HCT116 (cell line): ENCODE measurements around the gene NTRK3. TPM values are rescaled to one million over a fixed set of nuclear protein-coding genes. Genes with fewer than 3 reads are reported as not detected.

Source experiments
- ATAC-seq: fragments of 200-7000 bp; cut with Tn5 transposase; 2 replicates; pipeline ENCODE4 v1.9.1; 2020; ENCODE audit warnings: mild to moderate bottlenecking, moderate library complexity
- BruUV-seq: library from RNA; stranded (reverse); fragments of 400-500 nt; replicated peaks from 2 replicates; lab custom pipeline; 2021; lab: Mats Ljungman, UMichigan
- CTCF ChIA-PET: fragments of 300-600 bp; sonication (Branson Sonifier 250); formaldehyde crosslinking; loops from one replicate; lab custom pipeline; 2021; ENCODE audit warnings: antibody characterized with exemption; lab: Charles Lee
- POLR2A ChIA-PET: fragments of 300-600, 350-600 bp; sonication (Branson Sonifier 250); formaldehyde crosslinking; loops from one replicate; lab custom pipeline; 2021; ENCODE audit warnings: antibody characterized with exemption; lab: Charles Lee
- RAD21 ChIA-PET, 2 experiments: fragments of 300-600 bp; sonication (Branson Sonifier 250); formaldehyde crosslinking; loops; one replicate each; lab custom pipeline; 2023; ENCODE audit warnings: low total read pairs in 2 of 2; ENCODE audit not compliant: uncharacterized antibody in 2 of 2, unreplicated experiment in 2 of 2, low non-redundant PET in 1 of 2; lab: Charles Lee
- DNase-seq: peaks from one replicate; pipeline ENCODE4 v3.0.0-alpha.2; 2010; ENCODE audit warnings: low read depth, low spot score
- H2AFZ ChIP-seq: fragments of 200-600 bp; shearing (Covaris generic), sonication (generic); 2 replicates; pipeline ENCODE4 v1.6.1; 2017; ENCODE audit warnings: low read depth, mixed run types, mixed read lengths, antibody characterized with exemption, low read length; ENCODE audit not compliant: poor library complexity, severe bottlenecking
- H3K27ac ChIP-seq: 2 replicates; pipeline ENCODE4 v1.5.1; 2012; ENCODE audit warnings: low read depth, low read length
- H3K27me3 ChIP-seq: fragments of 200-600 bp; sonication (generic); 2 replicates; pipeline ENCODE4 v1.6.1; 2016; ENCODE audit warnings: mixed run types, low read length, mixed read lengths; ENCODE audit not compliant: insufficient read depth
- H3K36me3 ChIP-seq, 2 experiments: fragments of 200-500 bp in 1 of 2; fragments of 200-600 bp in 1 of 2; sonication (Bioruptor generic) in 1 of 2; sonication (generic) in 1 of 2; 2 replicates each; pipeline versions ENCODE4 v1.5.1 to v1.6.1; 2014 to 2016; ENCODE audit warnings: low read length in 2 of 2, inconsistent platforms in 1 of 2, mixed read lengths in 1 of 2, mixed run types in 1 of 2; ENCODE audit not compliant: insufficient read depth in 2 of 2, control insufficient read depth in 1 of 2
- H3K4me1 ChIP-seq, 2 experiments: fragments of 200-600 bp in 1 of 2; sonication (generic) in 1 of 2; 2 replicates each; pipeline versions ENCODE4 v1.5.1 to v1.6.1; 2012 to 2017; ENCODE audit warnings: low read length in 2 of 2, inconsistent platforms in 1 of 2, mild to moderate bottlenecking in 1 of 2, mixed read lengths in 1 of 2, mixed run types in 1 of 2, moderate library complexity in 1 of 2; ENCODE audit not compliant: insufficient read depth in 2 of 2, control insufficient read depth in 1 of 2
- H3K4me2 ChIP-seq: fragments of 200-600 bp; sonication (generic); 2 replicates; pipeline ENCODE4 v1.6.1; 2017; ENCODE audit warnings: mixed run types, low read length, mixed read lengths
- H3K4me3 ChIP-seq, 2 experiments: fragments of 200-600 bp in 1 of 2; sonication (generic) in 1 of 2; replicated peaks in 1 of 2; 2 replicates each; pipeline ENCODE4 v1.5.1; 2011 to 2016; ENCODE audit warnings: low read length in 2 of 2, control low read depth in 1 of 2, low read depth in 1 of 2, mild to moderate bottlenecking in 1 of 2, mixed read lengths in 1 of 2, mixed run types in 1 of 2
- H3K79me2 ChIP-seq: fragments of 200-600 bp; sonication (generic); 2 replicates; pipeline ENCODE4 v1.6.1; 2017; ENCODE audit warnings: mild to moderate bottlenecking, mixed run types, low read length, moderate library complexity, mixed read lengths; ENCODE audit not compliant: insufficient read depth
- H3K9ac ChIP-seq: fragments of 200-600 bp; sonication (generic); 2 replicates; pipeline ENCODE4 v1.6.1; 2016; ENCODE audit warnings: low read length, mixed read lengths
- H3K9me2 ChIP-seq: fragments of 200-600 bp; sonication (generic), shearing (Covaris generic); 2 replicates; pipeline ENCODE4 v1.6.1; 2017; ENCODE audit warnings: mixed run types, mild to moderate bottlenecking, moderate library complexity; ENCODE audit not compliant: insufficient read depth
- H3K9me3 ChIP-seq, 2 experiments: fragments of 200-500 bp in 1 of 2; fragments of 200-600 bp in 1 of 2; sonication (Bioruptor generic) in 1 of 2; sonication (generic) in 1 of 2; 2 replicates each; pipeline ENCODE4 v1.6.1; 2014 to 2017; ENCODE audit warnings: low read length in 2 of 2, mixed read lengths in 2 of 2, inconsistent platforms in 1 of 2, low read depth in 1 of 2, mild to moderate bottlenecking in 1 of 2, mixed run types in 1 of 2, moderate library complexity in 1 of 2; ENCODE audit not compliant: control insufficient read depth in 1 of 2, insufficient read depth in 1 of 2
- H4K20me1 ChIP-seq: fragments of 200-600 bp; sonication (generic), shearing (Covaris generic); 2 replicates; pipeline ENCODE4 v1.6.1; 2017; ENCODE audit warnings: mixed run types, mild to moderate bottlenecking, moderate library complexity; ENCODE audit not compliant: insufficient read depth
- CBX3 ChIP-seq: IDR thresholded peaks from 2 replicates; pipeline ENCODE4 v1.6.1; 2012; ENCODE audit warnings: low read depth
- ELF1 ChIP-seq: IDR thresholded peaks from 2 replicates; pipeline ENCODE4 v1.6.1; 2012; ENCODE audit warnings: low read depth, borderline replicate concordance
- EZH2 ChIP-seq: fragments of 200-600 bp; sonication (generic); IDR thresholded peaks from 2 replicates; pipeline ENCODE4 v1.6.1; 2017; ENCODE audit warnings: antibody characterized with exemption, mixed run types
- EZH2phosphoT487 ChIP-seq: fragments of 200-600 bp; IDR thresholded peaks from 2 replicates; pipeline ENCODE4 v1.6.1; 2018; ENCODE audit warnings: antibody characterized with exemption, borderline replicate concordance
- FOSL1 ChIP-seq: IDR thresholded peaks from 2 replicates; pipeline ENCODE4 v1.6.1; 2012; ENCODE audit warnings: low read depth
- JUND ChIP-seq: IDR thresholded peaks from 2 replicates; pipeline ENCODE4 v1.6.1; 2012
- MAX ChIP-seq: IDR thresholded peaks from 2 replicates; pipeline ENCODE4 v1.6.1; 2012
- POLR2AphosphoS5 ChIP-seq: IDR thresholded peaks from 2 replicates; pipeline ENCODE4 v1.6.1; 2011; ENCODE audit warnings: mild to moderate bottlenecking, low read depth, low read length, moderate library complexity
- SIN3A ChIP-seq: IDR thresholded peaks from 2 replicates; pipeline ENCODE4 v1.6.1; 2012; ENCODE audit warnings: low read depth
- SP1 ChIP-seq: IDR thresholded peaks from 2 replicates; pipeline ENCODE4 v1.6.1; 2012; ENCODE audit warnings: low read depth
- TCF7L2 ChIP-seq: IDR thresholded peaks from 2 replicates; pipeline ENCODE4 v1.7.0; 2011; ENCODE audit warnings: borderline replicate concordance, inconsistent platforms; ENCODE audit not compliant: insufficient read depth, insufficient read length; ENCODE audit errors: extremely low read depth
- ZBTB33 ChIP-seq: IDR thresholded peaks from 2 replicates; pipeline ENCODE4 v1.6.1; 2011; ENCODE audit warnings: mild to moderate bottlenecking, low read length, moderate library complexity; ENCODE audit not compliant: insufficient replicate concordance; ENCODE audit errors: extremely low read depth
- ZFX ChIP-seq: fragments of 450-650 bp; IDR thresholded peaks from 2 replicates; pipeline ENCODE4 v1.6.1; 2017
- intact Hi-C: fragments of 100-400 bp; cut with micrococcal nuclease; formaldehyde crosslinking; loops from 2 replicates; pipeline ENCODE4 v1.10.0; 2022
- total RNA-seq: library from RNA; stranded (reverse); gene quantifications from one replicate; pipeline ENCODE4 v1.2.1, GENCODE V29; 2021; ENCODE audit not compliant: unreplicated experiment
- TF ChIP-seq, protein P1 (sequence below), 3 experiments: fragments of 200-600 bp in 1 of 3; sonication (generic) in 1 of 3; IDR thresholded peaks in 2 of 3; conservative IDR thresholded peaks in 1 of 3; 2 replicates each; pipeline ENCODE4 v1.5.1; 2012 to 2017; ENCODE audit warnings: low read depth in 2 of 3, low read length in 2 of 3, antibody characterized with exemption in 1 of 3, borderline replicate concordance in 1 of 3, control low read depth in 1 of 3, mild to moderate bottlenecking in 1 of 3, mixed read lengths in 1 of 3, mixed run types in 1 of 3, moderate library complexity in 1 of 3; ENCODE audit not compliant: insufficient read depth in 1 of 3
- TF ChIP-seq, protein P2 (sequence below): IDR thresholded peaks from 2 replicates; pipeline ENCODE4 v1.6.1; 2012
- TF ChIP-seq, protein P3 (sequence below): IDR thresholded peaks from 2 replicates; pipeline ENCODE4 v1.6.1; 2012; ENCODE audit warnings: low read depth

NTRK3 gene
- total RNA-seq, 1 experiment from 2014 or later: not detected

GRCh38 chr15:88115486-88116152 lies 140.9 kb downstream of the NTRK3 start:
- ATAC-seq: no peak
- Histone ChIP-seq H3K36me3 (no peaks in the 10 kb centered on the region), H2AFZ (no peak overlapping the region), H3K27ac (no peak overlapping the region), H3K9me2 (no peaks in the 10 kb centered on the region), H3K4me1 (no peaks in the 10 kb centered on the region), H4K20me1 (no peaks in the 10 kb centered on the region), H3K4me2 (no peak overlapping the region), H3K9me3 (no peaks in the 10 kb centered on the region), H3K79me2 (no peaks in the 10 kb centered on the region), H3K4me3 (no peak overlapping the region), H3K9ac (no peak overlapping the region), H3K27me3 (0 out of 2 replicates have a peak, but pooled peaks cover 4% of the 10 kb centered on the region)
- no peak for DNase-seq
- no TSS peak for BruUV-seq
- RAD21 ChIA-PET: no interaction called here
- CTCF ChIA-PET: no interaction called here
- intact Hi-C loops: no loop called here
- POLR2A ChIA-PET: no interaction called here
- TF ChIP-seq, protein P1, sequence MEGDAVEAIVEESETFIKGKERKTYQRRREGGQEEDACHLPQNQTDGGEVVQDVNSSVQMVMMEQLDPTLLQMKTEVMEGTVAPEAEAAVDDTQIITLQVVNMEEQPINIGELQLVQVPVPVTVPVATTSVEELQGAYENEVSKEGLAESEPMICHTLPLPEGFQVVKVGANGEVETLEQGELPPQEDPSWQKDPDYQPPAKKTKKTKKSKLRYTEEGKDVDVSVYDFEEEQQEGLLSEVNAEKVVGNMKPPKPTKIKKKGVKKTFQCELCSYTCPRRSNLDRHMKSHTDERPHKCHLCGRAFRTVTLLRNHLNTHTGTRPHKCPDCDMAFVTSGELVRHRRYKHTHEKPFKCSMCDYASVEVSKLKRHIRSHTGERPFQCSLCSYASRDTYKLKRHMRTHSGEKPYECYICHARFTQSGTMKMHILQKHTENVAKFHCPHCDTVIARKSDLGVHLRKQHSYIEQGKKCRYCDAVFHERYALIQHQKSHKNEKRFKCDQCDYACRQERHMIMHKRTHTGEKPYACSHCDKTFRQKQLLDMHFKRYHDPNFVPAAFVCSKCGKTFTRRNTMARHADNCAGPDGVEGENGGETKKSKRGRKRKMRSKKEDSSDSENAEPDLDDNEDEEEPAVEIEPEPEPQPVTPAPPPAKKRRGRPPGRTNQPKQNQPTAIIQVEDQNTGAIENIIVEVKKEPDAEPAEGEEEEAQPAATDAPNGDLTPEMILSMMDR (IDR thresholded peaks at IDR 0.05 in 2 of 3, conservative IDR thresholded peaks at IDR 0.05 in 1 of 3; ENCODE audit: borderline replicate concordance in 1 of 3, insufficient read depth in 1 of 3, low read depth in 2 of 3, low read length in 2 of 3): no peak
- no peak for TF ChIP-seq POLR2AphosphoS5
- TF ChIP-seq JUND: no peak
- TF ChIP-seq EZH2phosphoT487: no peak
- TF ChIP-seq, protein P2, sequence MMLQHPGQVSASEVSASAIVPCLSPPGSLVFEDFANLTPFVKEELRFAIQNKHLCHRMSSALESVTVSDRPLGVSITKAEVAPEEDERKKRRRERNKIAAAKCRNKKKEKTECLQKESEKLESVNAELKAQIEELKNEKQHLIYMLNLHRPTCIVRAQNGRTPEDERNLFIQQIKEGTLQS: no peak
- TF ChIP-seq ELF1: no peak
- TF ChIP-seq ZFX: no peak
- no peak for TF ChIP-seq SIN3A
- TF ChIP-seq EZH2: no peak
- TF ChIP-seq SP1: no peak
- TF ChIP-seq ZBTB33: no peak
- TF ChIP-seq, protein P3, sequence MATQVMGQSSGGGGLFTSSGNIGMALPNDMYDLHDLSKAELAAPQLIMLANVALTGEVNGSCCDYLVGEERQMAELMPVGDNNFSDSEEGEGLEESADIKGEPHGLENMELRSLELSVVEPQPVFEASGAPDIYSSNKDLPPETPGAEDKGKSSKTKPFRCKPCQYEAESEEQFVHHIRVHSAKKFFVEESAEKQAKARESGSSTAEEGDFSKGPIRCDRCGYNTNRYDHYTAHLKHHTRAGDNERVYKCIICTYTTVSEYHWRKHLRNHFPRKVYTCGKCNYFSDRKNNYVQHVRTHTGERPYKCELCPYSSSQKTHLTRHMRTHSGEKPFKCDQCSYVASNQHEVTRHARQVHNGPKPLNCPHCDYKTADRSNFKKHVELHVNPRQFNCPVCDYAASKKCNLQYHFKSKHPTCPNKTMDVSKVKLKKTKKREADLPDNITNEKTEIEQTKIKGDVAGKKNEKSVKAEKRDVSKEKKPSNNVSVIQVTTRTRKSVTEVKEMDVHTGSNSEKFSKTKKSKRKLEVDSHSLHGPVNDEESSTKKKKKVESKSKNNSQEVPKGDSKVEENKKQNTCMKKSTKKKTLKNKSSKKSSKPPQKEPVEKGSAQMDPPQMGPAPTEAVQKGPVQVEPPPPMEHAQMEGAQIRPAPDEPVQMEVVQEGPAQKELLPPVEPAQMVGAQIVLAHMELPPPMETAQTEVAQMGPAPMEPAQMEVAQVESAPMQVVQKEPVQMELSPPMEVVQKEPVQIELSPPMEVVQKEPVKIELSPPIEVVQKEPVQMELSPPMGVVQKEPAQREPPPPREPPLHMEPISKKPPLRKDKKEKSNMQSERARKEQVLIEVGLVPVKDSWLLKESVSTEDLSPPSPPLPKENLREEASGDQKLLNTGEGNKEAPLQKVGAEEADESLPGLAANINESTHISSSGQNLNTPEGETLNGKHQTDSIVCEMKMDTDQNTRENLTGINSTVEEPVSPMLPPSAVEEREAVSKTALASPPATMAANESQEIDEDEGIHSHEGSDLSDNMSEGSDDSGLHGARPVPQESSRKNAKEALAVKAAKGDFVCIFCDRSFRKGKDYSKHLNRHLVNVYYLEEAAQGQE: no peak
- no peak for TF ChIP-seq FOSL1
- TF ChIP-seq TCF7L2: no peak
- no peak for TF ChIP-seq MAX
- TF ChIP-seq CBX3: no peak
